GM21723 (cell line): ENCODE measurements around the gene ABHD17A.

ENCODE experiments used
- ATAC-seq: cut with Tn5 transposase; IDR thresholded peaks from one replicate; pipeline ENCODE4 v1.9.1; 2021; ENCODE audit warnings: mild to moderate bottlenecking, moderate library complexity; ENCODE audit not compliant: unreplicated experiment

The ABHD17A gene

GRCh38 chr19:1854542-1855039 is 30.7 kb downstream of the ABHD17A start:
- ATAC-seq: no peak

- ATAC-seq: no peak
Observed at GRCh38 chr19:1854039-1854541, 31.2 kb downstream of the ABHD17A start.

- no peak for ATAC-seq
Observed at GRCh38 chr19:1853295-1854038, 31.8 kb downstream of the ABHD17A start.

GRCh38 chr19:1852581-1853128 is 32.6 kb downstream of the ABHD17A start:
- ATAC-seq: no peak

GRCh38 chr19:1851654-1852580 is 33.4 kb downstream of the ABHD17A start:
- no peak for ATAC-seq

GRCh38 chr19:1850809-1851653 is 34.3 kb downstream of the ABHD17A start:
- no peak for ATAC-seq

GRCh38 chr19:1849886-1850398 is 35.4 kb downstream of the ABHD17A start:
- ATAC-seq: no peak

GRCh38 chr19:1849132-1849474 is 36.2 kb downstream of the ABHD17A start:
- ATAC-seq: no peak

- ATAC-seq: peak; percentile 65
Observed at GRCh38 chr19:1848399-1849131, 36.7 kb downstream of the ABHD17A start, which contains the start of gene REXO1. REXO1 (minus strand) TSS chr19:1848483; CDS start chr19:1848358, 125 bp downstream.

- ATAC-seq: peak; percentile 24
Observed at GRCh38 chr19:1847684-1848398, 37.5 kb downstream of the ABHD17A start.

GRCh38 chr19:1847348-1847683 is 38.0 kb downstream of the ABHD17A start:
- no peak for ATAC-seq

GRCh38 chr19:1846517-1847204 is 38.6 kb downstream of the ABHD17A start:
- no peak for ATAC-seq

GRCh38 chr19:1845642-1846041 is 39.7 kb downstream of the ABHD17A start:
- no peak for ATAC-seq

- no peak for ATAC-seq
Observed at GRCh38 chr19:1845125-1845515, 40.2 kb downstream of the ABHD17A start.

- ATAC-seq: no peak
Observed at GRCh38 chr19:1844513-1845124, 40.7 kb downstream of the ABHD17A start.

- no peak for ATAC-seq
Observed at GRCh38 chr19:1843646-1844394, 41.5 kb downstream of the ABHD17A start.

- ATAC-seq: no peak
Observed at GRCh38 chr19:1843116-1843515, 42.2 kb downstream of the ABHD17A start.
